ENCODE results near the gene PIP5K1B. TPM values are rescaled to one million over a fixed set of nuclear protein-coding genes. Genes with fewer than 3 reads are reported as not detected.

PIP5K1B gene
- total and polyA plus RNA-seq, 2 of the 13 experiments (the other 11 are each of a cell fraction or from before 2014, with no cell fraction given), result 15.8 to 17.5 TPM

- TF ChIP-seq, protein P1, sequence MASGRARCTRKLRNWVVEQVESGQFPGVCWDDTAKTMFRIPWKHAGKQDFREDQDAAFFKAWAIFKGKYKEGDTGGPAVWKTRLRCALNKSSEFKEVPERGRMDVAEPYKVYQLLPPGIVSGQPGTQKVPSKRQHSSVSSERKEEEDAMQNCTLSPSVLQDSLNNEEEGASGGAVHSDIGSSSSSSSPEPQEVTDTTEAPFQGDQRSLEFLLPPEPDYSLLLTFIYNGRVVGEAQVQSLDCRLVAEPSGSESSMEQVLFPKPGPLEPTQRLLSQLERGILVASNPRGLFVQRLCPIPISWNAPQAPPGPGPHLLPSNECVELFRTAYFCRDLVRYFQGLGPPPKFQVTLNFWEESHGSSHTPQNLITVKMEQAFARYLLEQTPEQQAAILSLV (CRISPR knock-in tag; IDR thresholded peaks at IDR 0.05; ENCODE audit: borderline replicate concordance), result no peak
- TF ChIP-seq ZNF333 (CRISPR knock-in tag; IDR thresholded peaks at IDR 0.05; ENCODE audit: borderline replicate concordance), result no peak
- no peak for TF ChIP-seq ZNF354B (CRISPR knock-in tag; IDR thresholded peaks at IDR 0.05)
- TF ChIP-seq YEATS2 (CRISPR knock-in tag; IDR thresholded peaks at IDR 0.05; ENCODE audit: borderline replicate concordance), result no peak
- no peak for TF ChIP-seq ZKSCAN1 (IDR thresholded peaks at IDR 0.05; ENCODE audit: low read length)
- TF ChIP-seq, protein P2, sequence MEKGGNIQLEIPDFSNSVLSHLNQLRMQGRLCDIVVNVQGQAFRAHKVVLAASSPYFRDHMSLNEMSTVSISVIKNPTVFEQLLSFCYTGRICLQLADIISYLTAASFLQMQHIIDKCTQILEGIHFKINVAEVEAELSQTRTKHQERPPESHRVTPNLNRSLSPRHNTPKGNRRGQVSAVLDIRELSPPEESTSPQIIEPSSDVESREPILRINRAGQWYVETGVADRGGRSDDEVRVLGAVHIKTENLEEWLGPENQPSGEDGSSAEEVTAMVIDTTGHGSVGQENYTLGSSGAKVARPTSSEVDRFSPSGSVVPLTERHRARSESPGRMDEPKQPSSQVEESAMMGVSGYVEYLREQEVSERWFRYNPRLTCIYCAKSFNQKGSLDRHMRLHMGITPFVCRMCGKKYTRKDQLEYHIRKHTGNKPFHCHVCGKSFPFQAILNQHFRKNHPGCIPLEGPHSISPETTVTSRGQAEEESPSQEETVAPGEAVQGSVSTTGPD (CRISPR knock-in tag; IDR thresholded peaks at IDR 0.05), result no peak
- peak; percentile 86 for TF ChIP-seq GATAD2A (CRISPR knock-in tag; IDR thresholded peaks at IDR 0.05)
- TF ChIP-seq MLLT10 (CRISPR knock-in tag; IDR thresholded peaks at IDR 0.05), result no peak
- TF ChIP-seq ZNF234 (CRISPR knock-in tag; conservative IDR thresholded peaks at IDR 0.05), result no peak
- no peak for TF ChIP-seq KDM5A (IDR thresholded peaks at IDR 0.05; ENCODE audit: borderline replicate concordance, low read length)
- no peak for TF ChIP-seq ZFP82 (CRISPR knock-in tag; IDR thresholded peaks at IDR 0.05; ENCODE audit: borderline replicate concordance)
- no peak for TF ChIP-seq JARID2 (CRISPR knock-in tag; IDR thresholded peaks at IDR 0.05; ENCODE audit: insufficient replicate concordance)
- no peak for TF ChIP-seq ZNF569 (CRISPR knock-in tag; IDR thresholded peaks at IDR 0.05; ENCODE audit: borderline replicate concordance)
- TF ChIP-seq, protein P3, sequence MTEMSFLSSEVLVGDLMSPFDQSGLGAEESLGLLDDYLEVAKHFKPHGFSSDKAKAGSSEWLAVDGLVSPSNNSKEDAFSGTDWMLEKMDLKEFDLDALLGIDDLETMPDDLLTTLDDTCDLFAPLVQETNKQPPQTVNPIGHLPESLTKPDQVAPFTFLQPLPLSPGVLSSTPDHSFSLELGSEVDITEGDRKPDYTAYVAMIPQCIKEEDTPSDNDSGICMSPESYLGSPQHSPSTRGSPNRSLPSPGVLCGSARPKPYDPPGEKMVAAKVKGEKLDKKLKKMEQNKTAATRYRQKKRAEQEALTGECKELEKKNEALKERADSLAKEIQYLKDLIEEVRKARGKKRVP (CRISPR knock-in tag; IDR thresholded peaks at IDR 0.05), result no peak
- TF ChIP-seq ZNF432 (CRISPR knock-in tag; IDR thresholded peaks at IDR 0.05; ENCODE audit: borderline replicate concordance), result no peak
- TF ChIP-seq ZNF740 (CRISPR knock-in tag; IDR thresholded peaks at IDR 0.05), result no peak
- TF ChIP-seq ZFP41 (CRISPR knock-in tag; IDR thresholded peaks at IDR 0.05; ENCODE audit: borderline replicate concordance), result no peak
- no peak for TF ChIP-seq DNMT1 (CRISPR knock-in tag; IDR thresholded peaks at IDR 0.05)
- peak; percentile 72; the same call in 1 of the 2 replicates for TF ChIP-seq REPIN1 (CRISPR knock-in tag; IDR thresholded peaks at IDR 0.05; ENCODE audit: borderline replicate concordance, low read depth)
- TF ChIP-seq THAP8 (CRISPR knock-in tag; IDR thresholded peaks at IDR 0.05; ENCODE audit: borderline replicate concordance), result no peak
- no peak for TF ChIP-seq NRL (CRISPR knock-in tag; IDR thresholded peaks at IDR 0.05; ENCODE audit: borderline replicate concordance)
- peak; percentile 46 for TF ChIP-seq ZNF629 (CRISPR knock-in tag; conservative IDR thresholded peaks at IDR 0.05)
- no peak for TF ChIP-seq ZNF343 (CRISPR knock-in tag; IDR thresholded peaks at IDR 0.05)
- no peak for TF ChIP-seq NFYC (CRISPR knock-in tag; IDR thresholded peaks at IDR 0.05)
- TF ChIP-seq CCAR2 (optimal IDR thresholded peaks at IDR 0.05; ENCODE audit: low read depth, low read length), result no peak
- TF ChIP-seq ZNF468 (CRISPR knock-in tag; IDR thresholded peaks at IDR 0.05), result no peak
- no peak for TF ChIP-seq FOSL1 (CRISPR knock-in tag; IDR thresholded peaks at IDR 0.05; ENCODE audit: borderline replicate concordance)
- no peak for TF ChIP-seq ZNF788 (CRISPR knock-in tag; IDR thresholded peaks at IDR 0.05; ENCODE audit: borderline replicate concordance)
Observed at GRCh38 chr9:68739621-68740174, 34.7 kb downstream of the PIP5K1B start (continued).
